CD14-positive monocyte (primary cell): Measurements from ENCODE around the gene NEURL1B. TPM values are rescaled to one million over a fixed set of nuclear protein-coding genes. Genes with fewer than 3 reads are reported as not detected.

ENCODE experiments used
- DNase-seq, 3 donors: peaks; one replicate each; pipeline ENCODE4 v3.0.0-alpha.2; 2011 to 2022
- H2AFZ ChIP-seq: 2 replicates; pipeline ENCODE4 v1.6.0; 2012; ENCODE audit warnings: mild to moderate bottlenecking, low read depth, low read length, inconsistent platforms; ENCODE audit not compliant: insufficient read depth, poor library complexity, severe bottlenecking
- H3K27ac ChIP-seq, 2 donors: 1 replicate in 1 of 2; 2 replicates in 1 of 2; pipeline ENCODE4 v1.5.1; 2012 to 2013; ENCODE audit warnings: low read length in 2 of 2, control low read depth in 1 of 2, inconsistent platforms in 1 of 2, low read depth in 1 of 2, mild to moderate bottlenecking in 1 of 2
- H3K27me3 ChIP-seq, 2 donors: one replicate each; pipeline versions ENCODE4 v1.6.0 to v1.6.1; 2011 to 2013; ENCODE audit warnings: low read length in 2 of 2; ENCODE audit not compliant: control insufficient read depth in 2 of 2, insufficient read depth in 2 of 2
- H3K36me3 ChIP-seq, 2 donors: replicated peaks in 1 of 2; 1 replicate in 1 of 2; 2 replicates in 1 of 2; pipeline versions ENCODE4 v1.5.1 to v1.6.1; 2012 to 2013; ENCODE audit warnings: low read length in 2 of 2, control low read depth in 1 of 2, inconsistent platforms in 1 of 2, mild to moderate bottlenecking in 1 of 2; ENCODE audit not compliant: insufficient read depth in 2 of 2, control insufficient read depth in 1 of 2
- H3K4me1 ChIP-seq, 2 donors: 1 replicate in 1 of 2; 2 replicates in 1 of 2; pipeline versions ENCODE4 v1.5.1 to v1.6.1; 2012 to 2013; ENCODE audit warnings: low read length in 2 of 2, control low read depth in 1 of 2, inconsistent platforms in 1 of 2, mild to moderate bottlenecking in 1 of 2, moderate library complexity in 1 of 2; ENCODE audit not compliant: insufficient read depth in 2 of 2, control insufficient read depth in 1 of 2
- H3K4me2 ChIP-seq: replicated peaks from 2 replicates; pipeline ENCODE3; 2012; ENCODE audit warnings: low read length, moderate library complexity, mild to moderate bottlenecking; ENCODE audit not compliant: poor library complexity, severe bottlenecking; ENCODE audit errors: extremely low read depth
- H3K4me3 ChIP-seq, 3 experiments: fragments of 200-600 bp in 1 of 3; sonication (generic) in 1 of 3; replicated peaks in 1 of 3; 1 replicate in 2 of 3; 2 replicates in 1 of 3; pipeline ENCODE4 v1.5.1; 2011 to 2013; ENCODE audit warnings: low read length in 3 of 3, mild to moderate bottlenecking in 3 of 3, control low read depth in 2 of 3, low read depth in 2 of 3, inconsistent platforms in 1 of 3, moderate library complexity in 1 of 3
- H3K79me2 ChIP-seq: 2 replicates; pipeline ENCODE4 v1.6.0; 2012; ENCODE audit warnings: mild to moderate bottlenecking, control low read depth, inconsistent platforms, low read length, moderate library complexity; ENCODE audit not compliant: insufficient read depth
- H3K9ac ChIP-seq: 2 replicates; pipeline ENCODE4 v1.6.0; 2017; ENCODE audit warnings: low read length, mild to moderate bottlenecking; ENCODE audit not compliant: insufficient read depth, poor library complexity, severe bottlenecking
- H3K9me3 ChIP-seq, 2 donors: replicated peaks in 1 of 2; 1 replicate in 1 of 2; 2 replicates in 1 of 2; pipeline versions ENCODE4 v1.5.1 to v1.6.1; 2012 to 2013; ENCODE audit warnings: low read length in 2 of 2, control low read depth in 1 of 2; ENCODE audit not compliant: control insufficient read depth in 1 of 2, insufficient read depth in 1 of 2
- H4K20me1 ChIP-seq: 2 replicates; pipeline ENCODE4 v1.6.0; 2012; ENCODE audit warnings: mild to moderate bottlenecking, low read length, control low read depth, moderate library complexity; ENCODE audit not compliant: insufficient read depth
- H3K27ac Mint-ChIP-seq, 7 donors: one replicate each; pipeline ENCODE4 v1.8.0; 2020; ENCODE audit warnings: mild to moderate bottlenecking in 7 of 7, mixed read lengths in 7 of 7, moderate library complexity in 6 of 7, inconsistent platforms in 2 of 7
- H3K27me3 Mint-ChIP-seq, 3 donors: one replicate each; pipeline ENCODE4 v1.8.0; 2021 to 2022; ENCODE audit warnings: low read depth in 3 of 3, mild to moderate bottlenecking in 3 of 3, mixed read lengths in 3 of 3, moderate library complexity in 3 of 3, inconsistent platforms in 1 of 3
- H3K36me3 Mint-ChIP-seq, 2 donors: one replicate each; pipeline ENCODE4 v1.8.0; 2020; ENCODE audit warnings: mixed read lengths in 2 of 2, inconsistent platforms in 1 of 2, mild to moderate bottlenecking in 1 of 2
- H3K4me1 Mint-ChIP-seq: one replicate; pipeline ENCODE4 v1.8.0; 2020; ENCODE audit warnings: mild to moderate bottlenecking, mixed read lengths
- H3K4me3 Mint-ChIP-seq, 2 donors: one replicate each; pipeline ENCODE4 v1.8.0; 2020; ENCODE audit warnings: mild to moderate bottlenecking in 2 of 2, mixed read lengths in 2 of 2, moderate library complexity in 1 of 2
- H3K9me3 Mint-ChIP-seq, 7 donors: one replicate each; pipeline ENCODE4 v1.8.0; 2020 to 2022; ENCODE audit warnings: mixed read lengths in 7 of 7, mild to moderate bottlenecking in 6 of 7, moderate library complexity in 6 of 7, inconsistent platforms in 2 of 7
- WGBS: methylation state at CpG from one replicate; pipeline ENCODE4 v1.1.5; 2013; ENCODE audit warnings: missing lambda C conversion rate; ENCODE audit not compliant: insufficient coverage; 5-methylcytosine and 5-hydroxymethylcytosine counted together
- intact Hi-C, 2 donors: fragments of 100-400 bp; cut with micrococcal nuclease; formaldehyde crosslinking; loops; one replicate each; pipeline versions ENCODE4 v1.15.0 to v1.15.1; 2023
- polyA plus RNA-seq, 3 donors: library from polyadenylated mRNA; depleted of rRNA in 1 of 3; unstranded in 2 of 3; stranded (reverse) in 1 of 3; fragments of 300-500 nt in 2 of 3; fragments of >200 nt in 1 of 3; fragmentation: Illumina TruSeq in 2 of 3; gene quantifications; 1 replicate in 2 of 3; 2 replicates in 1 of 3; pipeline ENCODE4 v1.2.3, GENCODE V29; 2012 to 2021
- TF ChIP-seq, protein P1 (sequence below): fragments of 200-600 bp; IDR thresholded peaks from one replicate; pipeline ENCODE4 v1.8.0; 2022; ENCODE audit warnings: antibody characterized with exemption, mild to moderate bottlenecking

The NEURL1B gene
- polyA plus RNA-seq, 3 donors, result 0.01 TPM; not detected in 2

GRCh38 chr5:172659570-172659908 lies 18.5 kb downstream of the NEURL1B start:
- peak overlapping the region; percentile 50 for H3K4me2 ChIP-seq
- peak overlapping the region in 5 of 7 donors; percentile 8 to 42 (median 33) for H3K27ac Mint-ChIP-seq
- H3K4me3 ChIP-seq, result no peak overlapping the region
- peak overlapping the region; percentile 50 to 74 for H3K4me3 Mint-ChIP-seq
- H3K36me3 Mint-ChIP-seq, result peaks cover 3 to 15% of the 10 kb centered on the region in 2 donors
- intact Hi-C loops, result no loop called here
- DNase-seq, result no peak
- H2AFZ ChIP-seq, result peak overlapping the region; percentile 75
- H3K36me3 ChIP-seq, result no peaks in the 10 kb centered on the region
- peaks cover 9 to 21% of the 10 kb centered on the region in 2 donors for H3K9me3 ChIP-seq
- no peaks in the 10 kb centered on the region for H3K79me2 ChIP-seq
- H3K27me3 Mint-ChIP-seq, result peaks cover 0 to 6% (median 0%) of the 10 kb centered on the region in 3 donors
- H3K27me3 ChIP-seq, result no peaks in the 10 kb centered on the region
- H3K4me1 Mint-ChIP-seq, result peaks cover 21% of the 10 kb centered on the region
- H3K27ac ChIP-seq, result peak overlapping the region in 1 of 2 donors; percentile 17
- peaks cover 15 to 23% (median 17%) of the 10 kb centered on the region in 7 donors for H3K9me3 Mint-ChIP-seq
- TF ChIP-seq, protein P1, sequence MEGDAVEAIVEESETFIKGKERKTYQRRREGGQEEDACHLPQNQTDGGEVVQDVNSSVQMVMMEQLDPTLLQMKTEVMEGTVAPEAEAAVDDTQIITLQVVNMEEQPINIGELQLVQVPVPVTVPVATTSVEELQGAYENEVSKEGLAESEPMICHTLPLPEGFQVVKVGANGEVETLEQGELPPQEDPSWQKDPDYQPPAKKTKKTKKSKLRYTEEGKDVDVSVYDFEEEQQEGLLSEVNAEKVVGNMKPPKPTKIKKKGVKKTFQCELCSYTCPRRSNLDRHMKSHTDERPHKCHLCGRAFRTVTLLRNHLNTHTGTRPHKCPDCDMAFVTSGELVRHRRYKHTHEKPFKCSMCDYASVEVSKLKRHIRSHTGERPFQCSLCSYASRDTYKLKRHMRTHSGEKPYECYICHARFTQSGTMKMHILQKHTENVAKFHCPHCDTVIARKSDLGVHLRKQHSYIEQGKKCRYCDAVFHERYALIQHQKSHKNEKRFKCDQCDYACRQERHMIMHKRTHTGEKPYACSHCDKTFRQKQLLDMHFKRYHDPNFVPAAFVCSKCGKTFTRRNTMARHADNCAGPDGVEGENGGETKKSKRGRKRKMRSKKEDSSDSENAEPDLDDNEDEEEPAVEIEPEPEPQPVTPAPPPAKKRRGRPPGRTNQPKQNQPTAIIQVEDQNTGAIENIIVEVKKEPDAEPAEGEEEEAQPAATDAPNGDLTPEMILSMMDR, result no peak
- peaks cover 7 to 14% of the 10 kb centered on the region in 2 donors for H3K4me1 ChIP-seq
- no peak overlapping the region for H3K9ac ChIP-seq
- no peaks in the 10 kb centered on the region for H4K20me1 ChIP-seq

DNA sequence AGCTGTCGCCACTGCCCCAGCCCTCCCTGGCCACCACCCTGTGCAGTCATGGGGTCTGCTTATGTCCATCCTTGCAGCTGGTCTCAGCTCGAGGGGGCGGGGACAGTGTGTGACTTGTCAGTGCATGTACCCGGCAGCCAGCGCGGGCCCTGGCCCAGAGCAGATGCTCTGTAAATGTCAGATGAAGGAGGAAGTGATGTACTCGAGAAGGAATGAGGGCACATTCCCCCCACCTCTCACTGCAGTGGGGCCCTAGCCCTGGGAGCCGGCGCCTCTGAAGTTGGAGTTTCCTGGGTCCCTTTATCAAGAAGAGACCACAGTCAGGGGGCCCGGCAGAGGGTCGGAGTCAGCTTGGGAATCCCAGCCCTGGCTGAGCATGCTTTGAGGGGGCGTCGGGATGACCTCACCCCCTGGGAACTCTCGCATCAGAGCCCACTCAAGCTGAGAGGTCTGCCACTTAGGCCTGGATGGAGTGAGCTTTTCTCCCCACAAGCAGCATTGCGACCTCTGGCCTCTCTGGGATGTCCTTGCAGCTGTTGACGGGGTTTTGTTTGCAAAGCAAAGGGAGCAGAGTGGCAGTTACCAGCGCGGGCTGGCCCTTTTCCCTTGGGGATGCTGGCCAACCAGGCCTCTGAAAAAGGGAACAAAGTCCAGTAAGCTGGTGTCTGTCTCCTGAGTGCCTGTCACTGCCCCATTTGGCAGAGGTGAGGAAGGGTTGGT lies 19.0 kb downstream of the NEURL1B start:
- peak; percentile 48 to 63 (median 52) for DNase-seq
- H3K9ac ChIP-seq, result no peak overlapping the region
- peaks cover 0 to 6% (median 0%) of the 10 kb centered on the region in 3 donors for H3K27me3 Mint-ChIP-seq
- H3K9me3 ChIP-seq, result peaks cover 8 to 18% of the 10 kb centered on the region in 2 donors
- TF ChIP-seq, protein P1, result no peak
- peaks cover 3 to 15% of the 10 kb centered on the region in 2 donors for H3K36me3 Mint-ChIP-seq
- 57% methylated on average over 10 of the region's 18 CpGs for WGBS
- peak overlapping the region; percentile 50 to 74 for H3K4me3 Mint-ChIP-seq
- H3K9me3 Mint-ChIP-seq, result peaks cover 11 to 19% (median 14%) of the 10 kb centered on the region in 7 donors
- peaks cover 7 to 14% of the 10 kb centered on the region in 2 donors for H3K4me1 ChIP-seq
- no peaks in the 10 kb centered on the region for H3K79me2 ChIP-seq
- no peak overlapping the region for H3K4me3 ChIP-seq
- H3K27ac Mint-ChIP-seq, result peak overlapping the region in 5 of 7 donors; percentile 8 to 86 (median 33)
- H2AFZ ChIP-seq, result peak overlapping the region; percentile 75
- H3K27ac ChIP-seq, result peak overlapping the region in 1 of 2 donors; percentile 17
- H3K36me3 ChIP-seq, result no peaks in the 10 kb centered on the region
- H3K27me3 ChIP-seq, result no peaks in the 10 kb centered on the region
- intact Hi-C loops, result no loop called here
- H4K20me1 ChIP-seq, result no peaks in the 10 kb centered on the region
- H3K4me1 Mint-ChIP-seq, result peaks cover 21% of the 10 kb centered on the region
- H3K4me2 ChIP-seq, result peak overlapping the region; percentile 50
